Measurements from ENCODE around the gene DGKD. TPM values are rescaled to one million over a fixed set of nuclear protein-coding genes. Genes with fewer than 3 reads are reported as not detected.

DGKD gene
- total RNA-seq, 1 donor, result 16.0 TPM

DNA sequence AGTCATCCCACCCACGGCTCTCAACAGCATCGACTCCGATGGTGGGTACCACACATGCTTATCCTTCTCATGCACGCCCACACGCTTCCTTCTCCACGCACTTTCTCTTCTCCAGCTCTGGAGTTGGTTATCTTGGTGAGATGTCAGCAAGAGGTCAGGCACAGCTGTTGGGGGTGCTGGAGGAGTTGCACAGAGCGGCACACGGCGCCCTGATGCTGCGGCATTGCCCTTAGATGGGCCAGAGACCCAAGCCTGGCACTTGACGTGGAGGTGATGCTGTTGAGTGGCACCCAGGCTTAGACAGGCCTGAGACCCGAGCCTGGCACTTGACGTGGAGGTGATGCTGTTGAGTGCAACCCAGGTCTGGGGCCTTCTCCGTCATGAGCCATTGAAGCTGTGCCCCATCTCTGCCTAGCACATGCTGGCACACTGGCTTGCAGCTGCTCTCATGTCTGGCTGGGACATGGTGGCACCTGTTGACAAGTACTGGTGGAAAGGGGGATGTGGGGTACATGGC, 83.2 kb downstream of the DGKD start:
- DNase-seq (ENCODE audit: low read depth), result no peak
- TF ChIP-seq, protein P1, sequence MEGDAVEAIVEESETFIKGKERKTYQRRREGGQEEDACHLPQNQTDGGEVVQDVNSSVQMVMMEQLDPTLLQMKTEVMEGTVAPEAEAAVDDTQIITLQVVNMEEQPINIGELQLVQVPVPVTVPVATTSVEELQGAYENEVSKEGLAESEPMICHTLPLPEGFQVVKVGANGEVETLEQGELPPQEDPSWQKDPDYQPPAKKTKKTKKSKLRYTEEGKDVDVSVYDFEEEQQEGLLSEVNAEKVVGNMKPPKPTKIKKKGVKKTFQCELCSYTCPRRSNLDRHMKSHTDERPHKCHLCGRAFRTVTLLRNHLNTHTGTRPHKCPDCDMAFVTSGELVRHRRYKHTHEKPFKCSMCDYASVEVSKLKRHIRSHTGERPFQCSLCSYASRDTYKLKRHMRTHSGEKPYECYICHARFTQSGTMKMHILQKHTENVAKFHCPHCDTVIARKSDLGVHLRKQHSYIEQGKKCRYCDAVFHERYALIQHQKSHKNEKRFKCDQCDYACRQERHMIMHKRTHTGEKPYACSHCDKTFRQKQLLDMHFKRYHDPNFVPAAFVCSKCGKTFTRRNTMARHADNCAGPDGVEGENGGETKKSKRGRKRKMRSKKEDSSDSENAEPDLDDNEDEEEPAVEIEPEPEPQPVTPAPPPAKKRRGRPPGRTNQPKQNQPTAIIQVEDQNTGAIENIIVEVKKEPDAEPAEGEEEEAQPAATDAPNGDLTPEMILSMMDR (IDR thresholded peaks at IDR 0.05; ENCODE audit: insufficient read depth, low read depth, low read length), result no peak
- no peak overlapping the region for H3K4me3 ChIP-seq (ENCODE audit: low read depth, low read length)

DNA sequence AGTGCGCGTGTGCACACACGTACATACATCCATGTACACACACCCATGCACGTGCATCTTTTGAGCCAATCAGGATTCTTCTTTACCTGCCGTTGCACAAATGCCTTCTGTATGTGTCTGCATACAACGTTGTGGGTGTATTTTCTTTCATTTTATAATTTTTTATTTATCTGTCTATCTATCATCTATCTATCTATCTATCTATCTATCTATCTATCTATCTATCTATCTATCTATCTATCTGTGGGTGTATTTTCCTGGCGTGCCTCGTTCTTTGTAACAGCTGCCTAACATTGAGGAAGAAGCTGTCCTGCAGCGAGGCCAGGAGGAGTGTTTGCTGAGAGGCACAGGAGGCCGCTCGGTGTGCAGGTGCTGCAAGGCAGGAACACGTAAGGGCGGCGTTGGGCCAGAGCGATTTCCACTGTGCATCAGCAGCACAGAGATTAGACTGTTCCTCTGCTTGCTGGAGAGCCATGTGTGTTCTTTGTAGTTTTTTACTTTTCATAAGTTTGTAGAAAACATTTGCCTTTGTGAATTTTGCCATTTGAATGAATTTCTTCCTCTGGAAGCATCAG, 84.4 kb downstream of the DGKD start:
- TF ChIP-seq, protein P1 (IDR thresholded peaks at IDR 0.05; ENCODE audit: insufficient read depth, low read depth, low read length), result no peak
- no peak overlapping the region for H3K4me3 ChIP-seq (ENCODE audit: low read depth, low read length)
- no peak for DNase-seq (ENCODE audit: low read depth)

DNA sequence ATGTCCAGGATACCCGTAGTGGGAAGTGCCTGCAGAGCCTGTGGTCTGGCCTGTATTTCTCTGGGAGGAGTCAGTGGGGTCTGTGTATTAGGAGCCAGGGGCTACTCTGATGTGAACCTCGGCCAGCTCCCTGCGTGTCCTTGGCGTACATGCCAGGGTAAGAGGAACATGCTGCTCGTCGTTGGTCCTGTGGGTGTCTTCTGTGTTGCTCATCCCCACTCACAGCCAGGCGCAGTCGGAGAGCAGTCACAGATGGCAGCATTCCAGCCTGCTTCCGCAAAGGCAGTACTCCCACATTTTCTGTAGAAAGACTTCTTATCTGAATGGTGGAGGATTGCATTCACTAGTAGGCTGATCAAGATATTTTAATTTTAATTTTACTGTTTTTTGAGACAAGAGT, 84.9 kb downstream of the DGKD start:
- TF ChIP-seq, protein P1 (IDR thresholded peaks at IDR 0.05; ENCODE audit: insufficient read depth, low read depth, low read length), result no peak

DNA sequence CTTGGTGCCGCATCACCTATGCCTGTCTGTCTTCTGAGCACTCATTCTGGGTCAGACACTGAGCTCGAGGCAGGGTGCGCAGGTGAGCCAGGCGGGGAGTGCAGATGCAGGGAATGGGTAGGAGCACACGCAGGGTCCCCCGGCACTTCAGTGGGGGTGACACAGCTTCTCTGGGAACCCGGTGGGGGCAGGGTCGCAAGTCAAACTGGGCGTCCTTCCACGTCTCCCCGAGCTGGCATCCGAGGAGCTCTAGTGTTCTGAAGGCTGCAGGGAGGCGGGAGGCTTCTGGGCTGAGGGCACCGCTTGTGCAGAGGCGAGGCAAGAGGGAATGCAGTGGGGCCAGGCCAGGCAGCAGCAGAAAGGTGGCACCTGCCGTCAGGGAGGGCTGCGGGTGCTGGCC, 86.0 kb downstream of the DGKD start:
- TF ChIP-seq, protein P1 (IDR thresholded peaks at IDR 0.05; ENCODE audit: insufficient read depth, low read depth, low read length), result no peak
- H3K4me3 ChIP-seq (ENCODE audit: low read depth, low read length), result no peak overlapping the region
- no peak for DNase-seq (ENCODE audit: low read depth)

More for the DNA sequence above, 84.9 kb downstream of the DGKD start:
- DNase-seq (ENCODE audit: low read depth), result peak; percentile 55
- H3K4me3 ChIP-seq (ENCODE audit: low read depth, low read length), result no peak overlapping the region

DNA sequence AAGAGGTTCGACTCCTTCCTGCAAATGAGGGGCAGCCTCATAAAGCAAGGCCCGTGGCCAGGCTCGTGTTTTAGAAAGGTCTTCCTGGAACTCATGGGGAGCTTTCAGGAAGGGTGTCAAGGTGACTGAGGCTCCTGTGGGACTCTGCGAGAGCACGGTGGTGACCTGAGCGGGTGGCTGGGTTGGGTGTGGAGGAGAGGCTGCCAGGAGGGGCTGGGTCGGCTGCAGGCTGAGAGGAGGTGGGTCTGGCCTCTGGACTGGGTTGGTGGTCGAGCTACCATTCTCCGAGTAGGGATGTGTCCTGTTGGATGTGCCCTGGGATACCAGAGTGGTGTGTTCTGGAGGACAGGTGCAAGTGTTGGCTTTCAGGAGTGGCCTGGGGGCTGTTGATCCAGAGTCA, 86.4 kb downstream of the DGKD start:
- DNase-seq (ENCODE audit: low read depth), result no peak
- no peak overlapping the region for H3K4me3 ChIP-seq (ENCODE audit: low read depth, low read length)
- TF ChIP-seq, protein P1 (IDR thresholded peaks at IDR 0.05; ENCODE audit: insufficient read depth, low read depth, low read length), result no peak

DNA sequence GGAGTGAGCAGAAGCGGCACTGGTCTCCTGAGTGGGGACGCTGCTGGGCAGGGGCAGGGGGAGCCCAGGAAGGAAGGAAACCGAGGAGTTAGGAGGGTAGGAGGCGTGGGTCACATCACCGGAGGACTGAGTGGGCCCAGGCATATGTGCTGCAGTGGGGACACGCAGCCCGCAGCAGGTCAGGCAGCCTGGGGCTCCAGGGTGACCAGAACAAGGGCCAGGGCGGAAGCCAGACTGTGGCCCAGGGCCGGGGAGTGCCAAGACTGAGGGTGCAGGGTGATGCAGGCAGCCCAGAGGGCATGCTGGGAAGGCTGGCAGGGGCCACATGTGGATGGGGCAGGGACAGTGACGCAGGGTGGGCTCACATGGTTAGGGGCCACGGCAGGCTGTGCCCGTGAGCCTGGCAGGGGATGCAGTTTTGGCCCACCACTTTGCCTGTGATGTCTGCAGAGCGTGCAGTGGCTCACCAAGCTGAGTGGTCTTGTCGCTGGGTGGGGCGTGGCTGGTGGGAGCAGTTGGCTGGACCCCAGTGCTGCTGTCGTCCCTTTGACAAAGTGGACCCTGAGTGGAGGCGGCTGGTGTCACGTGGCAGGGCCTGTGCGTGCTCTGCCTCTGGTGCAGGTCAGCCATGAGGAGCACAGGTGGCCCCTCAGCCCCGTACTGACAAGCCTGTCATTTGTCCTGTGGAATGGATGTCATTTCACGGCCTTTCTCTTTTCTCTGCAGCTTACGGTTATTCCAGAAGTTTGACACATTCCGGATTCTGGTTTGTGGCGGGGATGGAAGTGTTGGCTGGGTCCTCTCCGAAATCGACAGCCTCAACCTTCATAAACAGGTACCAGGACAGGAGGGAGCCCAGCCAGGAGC, 87.1 kb downstream of the DGKD start:
- H3K4me3 ChIP-seq (ENCODE audit: low read depth, low read length), result no peak overlapping the region
- no peak for DNase-seq (ENCODE audit: low read depth)
- TF ChIP-seq, protein P1 (IDR thresholded peaks at IDR 0.05; ENCODE audit: insufficient read depth, low read depth, low read length), result no peak
